Measurements from ENCODE around the gene VKORC1.

GRCh38 chr16:31142109-31143010 is 47.8 kb upstream of the VKORC1 start:
- TF ChIP-seq SIN3A (IDR thresholded peaks at IDR 0.05; ENCODE audit: borderline replicate concordance, insufficient read depth, low read length) (no peak), TAF1 (IDR thresholded peaks at IDR 0.05; ENCODE audit: borderline replicate concordance, insufficient read depth, low read length) (peak; percentile 57; the same call in 1 of the 2 replicates), REST (IDR thresholded peaks at IDR 0.05; ENCODE audit: insufficient read depth in 1 of 2, low read depth in 2 of 2, low read length in 2 of 2) (no peak), POLR2AphosphoS5 (IDR thresholded peaks at IDR 0.05; ENCODE audit: low read depth, low read length) (peak; percentile 63; the same call in 1 of the 2 replicates)
